Measurements from ENCODE around the gene LOC128125822.

Gene LOC128125822

GRCh38 chr6:63533026-63533425, 39.3 kb upstream of the LOC128125822 start:
- Histone ChIP-seq H3K4me3 (ENCODE audit: low read depth, low read length) (no peak overlapping the region), H3K36me3 (ENCODE audit: control insufficient read depth, insufficient read depth, low read length) (no peaks in the 10 kb centered on the region), H3K27me3 (ENCODE audit: control insufficient read depth, insufficient read depth, low read length) (no peaks in the 10 kb centered on the region)
- ChIA-PET CTCF (interaction anchor here (0.6 to 0.7 kb wide), 3 partner anchors 17 to 111 kb away, joined by 3 to 4 read pairs (median 3); no protein-coding TSS in a partner anchor), POLR2A (no interaction called here)
- DNase-seq (ENCODE audit: low read depth) = no peak
- TF ChIP-seq CTCF (IDR thresholded peaks at IDR 0.05; ENCODE audit: insufficient read depth, low read depth, low read length) = no peak

DNA sequence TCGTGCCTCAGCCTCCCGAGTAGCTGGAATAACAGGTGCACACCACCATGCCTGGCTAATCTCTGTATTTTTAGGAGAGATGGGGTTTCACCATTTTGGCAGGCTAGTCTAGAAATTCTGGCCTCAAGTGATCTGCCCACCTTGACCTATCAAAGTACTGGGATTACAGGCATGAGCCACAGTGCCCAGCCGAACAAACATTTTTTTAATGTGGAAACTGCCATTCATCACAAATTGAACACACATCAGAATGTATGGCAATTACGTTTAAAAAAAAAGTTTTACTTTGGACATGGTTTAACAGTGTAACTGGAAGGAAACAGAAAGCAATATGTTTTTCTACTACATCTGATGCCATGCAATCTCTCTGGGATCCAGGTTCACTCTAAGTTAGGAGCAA, 38.3 kb upstream of the LOC128125822 start:
- H3K36me3 ChIP-seq (ENCODE audit: control insufficient read depth, insufficient read depth, low read length) = no peaks in the 10 kb centered on the region
- no peak overlapping the region for H3K4me3 ChIP-seq (ENCODE audit: low read depth, low read length)
- DNase-seq (ENCODE audit: low read depth) = no peak
- ChIA-PET POLR2A (no interaction called here), CTCF (interaction anchor here (0.7 kb wide), 1 partner anchor 16 kb away, joined by 4 read pairs; no protein-coding TSS in a partner anchor)
- no peak for TF ChIP-seq CTCF (IDR thresholded peaks at IDR 0.05; ENCODE audit: insufficient read depth, low read depth, low read length)
- no peaks in the 10 kb centered on the region for H3K27me3 ChIP-seq (ENCODE audit: control insufficient read depth, insufficient read depth, low read length)

- TF ChIP-seq CTCF (IDR thresholded peaks at IDR 0.05; ENCODE audit: insufficient read depth, low read depth, low read length) = no peak
- Histone ChIP-seq H3K27me3 (ENCODE audit: control insufficient read depth, insufficient read depth, low read length) (no peaks in the 10 kb centered on the region), H3K4me3 (ENCODE audit: low read depth, low read length) (no peak overlapping the region), H3K36me3 (ENCODE audit: control insufficient read depth, insufficient read depth, low read length) (no peaks in the 10 kb centered on the region)
- DNase-seq (ENCODE audit: low read depth) = no peak
- CTCF ChIA-PET = no interaction called here
- POLR2A ChIA-PET = no interaction called here
Measured at GRCh38 chr6:63537201-63537958, 34.9 kb upstream of the LOC128125822 start.

DNA sequence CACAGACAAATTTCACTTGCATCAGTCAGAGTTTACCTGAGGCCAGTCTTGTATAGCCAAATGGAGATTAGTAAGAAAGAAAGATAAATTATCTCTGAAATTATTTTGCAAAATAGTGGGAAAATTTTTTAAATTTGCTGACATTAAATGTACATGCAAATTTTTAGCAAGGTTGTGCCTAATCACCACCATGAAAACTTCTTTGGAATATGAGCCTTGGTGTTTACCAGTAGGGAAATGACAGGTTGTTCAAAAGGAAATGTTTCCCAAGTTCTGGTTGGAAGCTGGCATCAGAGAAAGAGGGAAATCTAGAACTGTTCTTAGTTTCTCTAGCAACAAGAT, 34.4 kb upstream of the LOC128125822 start:
- ChIA-PET POLR2A (no interaction called here), CTCF (no interaction called here)
- H3K36me3 ChIP-seq (ENCODE audit: control insufficient read depth, insufficient read depth, low read length) = no peaks in the 10 kb centered on the region

DNA sequence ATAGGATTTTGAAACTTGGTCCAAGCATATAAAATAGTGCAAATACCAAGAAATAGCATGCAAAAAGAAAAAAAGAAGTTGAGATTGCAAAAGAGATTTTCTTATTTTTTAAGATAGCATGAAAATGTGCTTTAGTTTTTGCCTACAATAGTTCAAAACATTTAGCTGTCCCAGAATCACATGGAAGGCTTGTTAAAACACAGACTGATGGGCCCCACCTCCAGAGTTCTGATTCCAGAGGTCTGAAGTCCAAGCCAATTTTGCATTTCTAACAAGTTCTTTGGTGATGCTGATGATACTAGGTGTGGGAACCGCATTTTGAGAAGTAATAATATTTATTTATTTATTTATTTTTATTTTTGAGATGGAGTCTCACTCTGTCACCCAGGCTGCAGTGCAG, 33.7 kb upstream of the LOC128125822 start:
- ChIA-PET POLR2A (no interaction called here), CTCF (no interaction called here)
- no peaks in the 10 kb centered on the region for H3K27me3 ChIP-seq (ENCODE audit: control insufficient read depth, insufficient read depth, low read length)
- no peak for TF ChIP-seq CTCF (IDR thresholded peaks at IDR 0.05; ENCODE audit: insufficient read depth, low read depth, low read length)
- H3K4me3 ChIP-seq (ENCODE audit: low read depth, low read length) = no peak overlapping the region
- H3K36me3 ChIP-seq (ENCODE audit: control insufficient read depth, insufficient read depth, low read length) = no peaks in the 10 kb centered on the region
- DNase-seq (ENCODE audit: low read depth) = no peak

More for the DNA sequence above, 34.4 kb upstream of the LOC128125822 start:
- Histone ChIP-seq H3K4me3 (ENCODE audit: low read depth, low read length) (no peak overlapping the region), H3K27me3 (ENCODE audit: control insufficient read depth, insufficient read depth, low read length) (no peaks in the 10 kb centered on the region)
- no peak for DNase-seq (ENCODE audit: low read depth)
- TF ChIP-seq CTCF (IDR thresholded peaks at IDR 0.05; ENCODE audit: insufficient read depth, low read depth, low read length) = no peak

All from BJ (cell line).